Measurements from ENCODE around the gene ZMYND11. TPM values are rescaled to one million over a fixed set of nuclear protein-coding genes. Genes with fewer than 3 reads are reported as not detected.
A peak's percentile ranks its signal among the peaks of the same experiment; 100 is the strongest.

The ZMYND11 gene
- total and polyA plus RNA-seq, 2 donors (not counting 1 experiment from before 2014, with no cell fraction given): 17.3 to 50.1 TPM

GRCh38 chr10:279655-280054, 144.4 kb downstream of the ZMYND11 start:
- Mint-ChIP-seq H3K27ac (no peak overlapping the region), H3K9me3 (ENCODE audit: insufficient read depth) (no peaks in the 10 kb centered on the region), H3K27me3 (no peaks in the 10 kb centered on the region), H3K4me3 (no peak overlapping the region), H3K4me1 (peaks cover 15% of the 10 kb centered on the region)
- POLR2A ChIA-PET: no interaction called here
- 81% methylated on average over 10 of the region's 10 CpGs for WGBS (ENCODE audit: insufficient coverage)
- no peaks in the 10 kb centered on the region for H3K79me2 ChIP-seq (ENCODE audit: control insufficient read depth, insufficient read depth, low read length)
- no peak for ATAC-seq (ENCODE audit: low read depth)
- H3K9ac ChIP-seq (ENCODE audit: low read length): no peak overlapping the region
- TF ChIP-seq EZH2 (IDR thresholded peaks at IDR 0.05; ENCODE audit: borderline replicate concordance, insufficient read depth, low read depth, low read length, poor library complexity, severe bottlenecking): no peak
- TF ChIP-seq, protein P1, sequence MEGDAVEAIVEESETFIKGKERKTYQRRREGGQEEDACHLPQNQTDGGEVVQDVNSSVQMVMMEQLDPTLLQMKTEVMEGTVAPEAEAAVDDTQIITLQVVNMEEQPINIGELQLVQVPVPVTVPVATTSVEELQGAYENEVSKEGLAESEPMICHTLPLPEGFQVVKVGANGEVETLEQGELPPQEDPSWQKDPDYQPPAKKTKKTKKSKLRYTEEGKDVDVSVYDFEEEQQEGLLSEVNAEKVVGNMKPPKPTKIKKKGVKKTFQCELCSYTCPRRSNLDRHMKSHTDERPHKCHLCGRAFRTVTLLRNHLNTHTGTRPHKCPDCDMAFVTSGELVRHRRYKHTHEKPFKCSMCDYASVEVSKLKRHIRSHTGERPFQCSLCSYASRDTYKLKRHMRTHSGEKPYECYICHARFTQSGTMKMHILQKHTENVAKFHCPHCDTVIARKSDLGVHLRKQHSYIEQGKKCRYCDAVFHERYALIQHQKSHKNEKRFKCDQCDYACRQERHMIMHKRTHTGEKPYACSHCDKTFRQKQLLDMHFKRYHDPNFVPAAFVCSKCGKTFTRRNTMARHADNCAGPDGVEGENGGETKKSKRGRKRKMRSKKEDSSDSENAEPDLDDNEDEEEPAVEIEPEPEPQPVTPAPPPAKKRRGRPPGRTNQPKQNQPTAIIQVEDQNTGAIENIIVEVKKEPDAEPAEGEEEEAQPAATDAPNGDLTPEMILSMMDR (IDR thresholded peaks at IDR 0.05): no peak
- CTCF ChIA-PET: no interaction called here
- no peak for DNase-seq
- H3K27me3 ChIP-seq (replicated peaks in 1 of 4; ENCODE audit: control extremely low read depth in 1 of 4, control insufficient read depth in 3 of 4, insufficient read depth in 4 of 4, low read length in 3 of 4): no peaks in the 10 kb centered on the region
- H3K4me2 ChIP-seq (replicated peaks; ENCODE audit: low read depth, low read length, poor library complexity, severe bottlenecking): no peak overlapping the region
- H2AFZ ChIP-seq (ENCODE audit: insufficient read depth, low read depth, low read length, poor library complexity, severe bottlenecking): no peak overlapping the region
- H3K9me3 ChIP-seq (ENCODE audit: control extremely low read depth in 1 of 3, control insufficient read depth in 2 of 3, insufficient read depth in 1 of 3, low read length in 2 of 3): no peaks in the 10 kb centered on the region
- no peak overlapping the region for H3K27ac ChIP-seq (ENCODE audit: low read length in 2 of 2)
- intact Hi-C loops (cut with micrococcal nuclease): no loop called here
- peaks cover 0 to 8% of the 10 kb centered on the region in 2 donors for H3K4me1 ChIP-seq (ENCODE audit: control insufficient read depth in 2 of 2, insufficient read depth in 2 of 2, low read length in 2 of 2)
- no peaks in the 10 kb centered on the region for H4K20me1 ChIP-seq (ENCODE audit: control insufficient read depth, insufficient read depth, low read length, poor library complexity, severe bottlenecking)
- peaks cover 0 to 22% of the 10 kb centered on the region in 2 experiments for H3K36me3 ChIP-seq (replicated peaks in 1 of 2; ENCODE audit: control extremely low read depth in 1 of 2, control insufficient read depth in 1 of 2, extremely low read depth in 1 of 2, insufficient read depth in 2 of 2, low read length in 1 of 2)
- H3K4me3 ChIP-seq (ENCODE audit: control extremely low read depth in 1 of 5, extremely low read depth in 1 of 5, insufficient read depth in 1 of 5, low read depth in 2 of 5, low read length in 4 of 5): no peak overlapping the region

DNA sequence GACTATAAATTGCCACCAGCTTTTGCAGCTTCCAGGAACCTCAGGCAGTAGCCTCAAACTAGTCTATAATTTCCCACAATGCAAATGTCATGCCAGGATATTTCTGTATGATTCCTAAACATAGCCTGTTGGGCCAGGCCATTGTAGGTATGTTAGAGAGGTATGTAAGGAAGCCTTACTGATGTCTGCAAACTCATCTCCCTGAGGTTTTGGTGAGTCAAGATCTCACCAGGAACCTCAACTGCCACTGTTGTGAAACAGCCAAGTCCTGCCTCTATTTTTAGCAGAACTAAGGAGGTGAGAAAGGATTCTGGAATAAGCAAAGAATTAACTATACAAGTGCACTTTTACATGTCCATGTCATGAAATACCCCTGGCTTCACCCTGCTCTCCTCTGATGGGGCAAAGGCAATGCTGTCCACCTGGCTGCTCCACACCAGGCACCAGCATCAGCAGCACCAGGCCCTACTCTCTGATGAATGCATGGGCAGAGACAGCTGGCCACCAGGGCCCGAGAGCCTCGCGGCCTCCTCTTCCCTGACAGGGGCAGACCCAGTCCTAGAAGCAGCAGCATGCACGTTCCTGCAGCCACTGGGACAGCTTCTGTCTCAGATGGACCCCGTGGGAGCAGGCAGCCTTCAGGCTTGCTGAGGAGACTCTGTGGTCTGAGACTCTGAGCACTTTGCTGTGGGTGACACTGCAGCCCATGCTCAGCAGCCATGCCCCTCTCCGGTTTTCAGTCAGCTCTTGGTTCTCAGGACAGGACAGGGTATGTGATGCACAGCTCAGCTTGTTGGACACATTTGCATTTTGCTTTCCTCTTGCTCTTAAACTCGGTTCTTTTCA, 147.3 kb downstream of the ZMYND11 start:
- no peak for TF ChIP-seq EZH2 (IDR thresholded peaks at IDR 0.05; ENCODE audit: borderline replicate concordance, insufficient read depth, low read depth, low read length, poor library complexity, severe bottlenecking)
- TF ChIP-seq, protein P1 (IDR thresholded peaks at IDR 0.05): no peak
- Histone ChIP-seq H3K4me2 (replicated peaks; ENCODE audit: low read depth, low read length, poor library complexity, severe bottlenecking) (no peak overlapping the region), H3K4me3 (ENCODE audit: control extremely low read depth in 1 of 5, extremely low read depth in 1 of 5, insufficient read depth in 1 of 5, low read depth in 2 of 5, low read length in 4 of 5) (no peak overlapping the region), H3K9me3 (ENCODE audit: control extremely low read depth in 1 of 3, control insufficient read depth in 2 of 3, insufficient read depth in 1 of 3, low read length in 2 of 3) (no peaks in the 10 kb centered on the region), H3K27me3 (replicated peaks in 1 of 4; ENCODE audit: control extremely low read depth in 1 of 4, control insufficient read depth in 3 of 4, insufficient read depth in 4 of 4, low read length in 3 of 4) (no peaks in the 10 kb centered on the region), H3K36me3 (replicated peaks in 1 of 2; ENCODE audit: control extremely low read depth in 1 of 2, control insufficient read depth in 1 of 2, extremely low read depth in 1 of 2, insufficient read depth in 2 of 2, low read length in 1 of 2) (peaks cover 0 to 23% of the 10 kb centered on the region in 2 experiments), H3K4me1 (ENCODE audit: control insufficient read depth in 2 of 2, insufficient read depth in 2 of 2, low read length in 2 of 2) (peaks cover 0 to 8% of the 10 kb centered on the region in 2 donors), H3K9ac (ENCODE audit: low read length) (no peak overlapping the region), H4K20me1 (ENCODE audit: control insufficient read depth, insufficient read depth, low read length, poor library complexity, severe bottlenecking) (no peaks in the 10 kb centered on the region), H3K27ac (ENCODE audit: low read length in 2 of 2) (no peak overlapping the region), H3K79me2 (ENCODE audit: control insufficient read depth, insufficient read depth, low read length) (no peaks in the 10 kb centered on the region), H2AFZ (ENCODE audit: insufficient read depth, low read depth, low read length, poor library complexity, severe bottlenecking) (no peak overlapping the region)
- Mint-ChIP-seq H3K9me3 (ENCODE audit: insufficient read depth) (no peaks in the 10 kb centered on the region), H3K27ac (peak overlapping the region; percentile 54), H3K4me1 (peaks cover 15% of the 10 kb centered on the region), H3K27me3 (no peaks in the 10 kb centered on the region), H3K4me3 (no peak overlapping the region)
- ATAC-seq (ENCODE audit: low read depth): no peak
- no peak for DNase-seq
- ChIA-PET CTCF (interaction anchor here (0.7 kb wide), 1 partner anchor 43 kb away, joined by 4 read pairs; no protein-coding TSS in a partner anchor), POLR2A (no interaction called here)
- WGBS (ENCODE audit: insufficient coverage): 77% methylated on average over 7 of the region's 7 CpGs
- intact Hi-C loops (cut with micrococcal nuclease): loop anchor here (1.0 kb wide), 1 partner anchor 30 kb away; no protein-coding TSS in a partner anchor
